Neural cell (in vitro differentiated cells): Measurements from ENCODE around the gene GPSM1. TPM values are rescaled to one million over a fixed set of nuclear protein-coding genes. Genes with fewer than 3 reads are reported as not detected.

Experiments
- H2AFZ ChIP-seq: fragments of 200-600, 300-800 bp; sonication (generic), shearing (Covaris generic); 2 replicates; pipeline ENCODE4 v1.6.0; 2014; ENCODE audit warnings: low read depth, mild to moderate bottlenecking, antibody characterized with exemption, low read length, moderate library complexity
- H3F3A ChIP-seq: fragments of 200-600 bp; shearing (Covaris generic); 2 replicates; pipeline ENCODE4 v1.6.1; 2016; ENCODE audit warnings: mild to moderate bottlenecking, moderate library complexity, mixed read lengths, antibody characterized with exemption, low read length; ENCODE audit not compliant: insufficient read depth, poor library complexity, severe bottlenecking
- H3K27ac ChIP-seq: fragments of 200-600, 300-800 bp; sonication (generic), shearing (Covaris generic); 2 replicates; pipeline ENCODE4 v1.5.1; 2014; ENCODE audit warnings: mild to moderate bottlenecking, low read length, moderate library complexity
- H3K27me3 ChIP-seq: fragments of 300-800, 200-600 bp; sonication (generic), shearing (Covaris generic); 2 replicates; pipeline ENCODE4 v1.6.0; 2014; ENCODE audit warnings: mild to moderate bottlenecking, low read depth, low read length, moderate library complexity; ENCODE audit not compliant: insufficient read depth
- H3K36me3 ChIP-seq: fragments of 300-800, 200-600 bp; sonication (generic), shearing (Covaris generic); 2 replicates; pipeline ENCODE4 v1.5.1; 2014; ENCODE audit warnings: mild to moderate bottlenecking, antibody characterized with exemption, low read length, moderate library complexity; ENCODE audit not compliant: insufficient read depth
- H3K4me2 ChIP-seq: fragments of 300-800, 200-600 bp; sonication (generic), shearing (Covaris generic); 2 replicates; pipeline ENCODE4 v1.6.0; 2014; ENCODE audit warnings: mild to moderate bottlenecking, low read length
- H3K4me3 ChIP-seq: fragments of 300-800, 200-600 bp; sonication (generic), shearing (Covaris generic); 2 replicates; pipeline ENCODE4 v1.5.1; 2014; ENCODE audit warnings: mild to moderate bottlenecking, low read length, moderate library complexity
- H3K79me2 ChIP-seq: fragments of 200-600 bp; shearing (Covaris generic); replicated peaks from 2 replicates; pipeline ENCODE4 v1.6.0; 2014; ENCODE audit warnings: mild to moderate bottlenecking, low read length, moderate library complexity; ENCODE audit not compliant: insufficient read depth
- H3K9ac ChIP-seq: fragments of 300-800, 200-600 bp; sonication (generic), shearing (Covaris generic); 2 replicates; pipeline ENCODE4 v1.6.1; 2016; ENCODE audit warnings: mild to moderate bottlenecking, low read length, mixed read lengths
- H3K9me2 ChIP-seq: fragments of 200-600 bp; shearing (Covaris generic); 2 replicates; pipeline ENCODE4 v1.6.1; 2016; ENCODE audit warnings: mild to moderate bottlenecking, low read length, mixed read lengths; ENCODE audit not compliant: insufficient read depth
- H3K9me3 ChIP-seq: fragments of 200-600, 300-800 bp; sonication (generic), shearing (Covaris generic); 2 replicates; pipeline ENCODE4 v1.6.1; 2016; ENCODE audit warnings: mild to moderate bottlenecking, mixed run types, low read length, moderate library complexity, mixed read lengths
- H4K20me1 ChIP-seq: fragments of 200-600 bp; shearing (Covaris generic); 2 replicates; pipeline ENCODE4 v1.6.1; 2016; ENCODE audit warnings: mild to moderate bottlenecking, mixed run types; ENCODE audit not compliant: insufficient read depth
- CTCF ChIP-seq: fragments of 450-650 bp; IDR thresholded peaks from 2 replicates; pipeline ENCODE4 v1.5.1; 2014; ENCODE audit warnings: antibody characterized with exemption, mild to moderate bottlenecking, moderate library complexity; ENCODE audit not compliant: poor library complexity, severe bottlenecking
- EP300 ChIP-seq: fragments of 450-650 bp; conservative IDR thresholded peaks from 2 replicates; pipeline ENCODE4 v1.6.1; 2014; ENCODE audit warnings: antibody characterized with exemption, mild to moderate bottlenecking, moderate library complexity; ENCODE audit not compliant: poor library complexity, severe bottlenecking
- EZH2 ChIP-seq: fragments of 200-600, 300-800 bp; shearing (Covaris generic), sonication (generic); IDR thresholded peaks from 2 replicates; pipeline ENCODE4 v1.6.1; 2014; ENCODE audit warnings: antibody characterized with exemption, low read length, borderline replicate concordance, mild to moderate bottlenecking; ENCODE audit not compliant: insufficient read depth, poor library complexity, severe bottlenecking
- POLR2AphosphoS5 ChIP-seq: IDR thresholded peaks from 2 replicates; pipeline ENCODE4 v1.6.1; 2012
- RAD21 ChIP-seq: fragments of 450-650 bp; conservative IDR thresholded peaks from 2 replicates; pipeline ENCODE4 v1.6.1; 2014; ENCODE audit warnings: antibody characterized with exemption, mild to moderate bottlenecking, moderate library complexity
- SMC3 ChIP-seq: fragments of 450-650 bp; conservative IDR thresholded peaks from 2 replicates; pipeline ENCODE4 v1.6.1; 2014; ENCODE audit warnings: antibody characterized with exemption, mild to moderate bottlenecking, moderate library complexity; ENCODE audit not compliant: poor library complexity
- TAF1 ChIP-seq: IDR thresholded peaks from 2 replicates; pipeline ENCODE4 v1.6.1; 2012; ENCODE audit warnings: low read depth
- polyA plus RNA-seq: library from polyadenylated mRNA; depleted of rRNA; stranded (reverse); fragments of >200 nt; gene quantifications from 2 replicates; pipeline ENCODE4 v1.2.3, GENCODE V29; 2014
- TF ChIP-seq, protein P1 (sequence below): IDR thresholded peaks from 2 replicates; pipeline ENCODE4 v1.6.1; 2012; ENCODE audit warnings: borderline replicate concordance

GPSM1 gene
- polyA plus RNA-seq, 1 donor from 2014 or later = 117 TPM

DNA sequence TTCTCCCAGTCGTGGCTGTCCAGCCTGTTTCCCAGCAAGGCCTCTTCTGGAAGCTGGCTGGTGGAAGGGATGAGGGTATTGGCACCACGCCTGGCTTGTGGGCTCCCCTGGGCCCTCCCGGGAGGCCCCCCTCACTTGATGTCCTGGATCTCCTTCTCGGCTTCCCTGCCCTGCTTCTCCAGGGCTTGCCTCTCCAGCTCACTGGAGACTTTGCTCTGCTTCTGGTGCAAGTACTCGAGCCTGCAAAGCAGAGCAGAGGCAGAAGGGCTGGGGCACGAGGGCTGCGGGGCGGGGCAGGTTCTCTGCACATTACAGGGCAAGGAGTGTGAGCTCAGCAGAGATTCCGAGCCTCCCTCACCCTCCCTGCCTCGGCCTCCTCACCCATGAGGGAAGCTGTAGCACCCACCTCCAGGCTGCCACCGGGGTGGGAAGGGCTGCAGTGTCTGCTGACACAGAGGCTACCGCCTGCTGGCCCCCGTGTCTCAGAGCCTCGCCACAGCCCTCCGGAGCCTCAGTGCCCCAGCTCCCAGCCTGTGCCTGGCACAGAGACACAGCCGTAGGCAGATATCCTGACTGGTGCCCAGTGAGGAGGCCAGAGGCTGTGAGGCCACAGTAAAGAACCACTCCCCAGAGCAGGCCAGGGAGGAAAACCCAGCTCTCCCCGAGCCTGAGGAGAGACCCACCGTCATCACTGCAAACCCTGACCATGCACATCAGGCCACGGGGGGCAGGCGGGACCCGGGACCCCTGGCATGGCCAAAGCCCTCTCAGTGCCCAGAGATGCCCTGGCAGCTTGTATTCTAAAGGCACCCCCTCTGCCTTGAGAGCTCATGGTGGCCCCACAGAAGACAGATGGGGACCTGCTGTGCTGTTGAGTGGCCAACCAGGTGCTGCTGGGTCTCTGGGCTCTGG, 65.5 kb downstream of the GPSM1 start:
- no peak for TF ChIP-seq TAF1
- no peak for TF ChIP-seq EP300
- TF ChIP-seq EZH2 = no peak
- no peak for TF ChIP-seq RAD21
- no peak for TF ChIP-seq CTCF
- H3F3A ChIP-seq = no peaks in the 10 kb centered on the region
- H3K79me2 ChIP-seq = peaks cover 1% of the 10 kb centered on the region
- H3K9ac ChIP-seq = no peak overlapping the region
- no peaks in the 10 kb centered on the region for H3K9me3 ChIP-seq
- no peak overlapping the region for H3K4me2 ChIP-seq
- no peak overlapping the region for H2AFZ ChIP-seq
- no peak overlapping the region for H3K4me3 ChIP-seq
- H3K36me3 ChIP-seq = no peaks in the 10 kb centered on the region
- no peaks in the 10 kb centered on the region for H4K20me1 ChIP-seq
- no peaks in the 10 kb centered on the region for H3K27me3 ChIP-seq
- H3K9me2 ChIP-seq = no peaks in the 10 kb centered on the region
- no peak overlapping the region for H3K27ac ChIP-seq

DNA sequence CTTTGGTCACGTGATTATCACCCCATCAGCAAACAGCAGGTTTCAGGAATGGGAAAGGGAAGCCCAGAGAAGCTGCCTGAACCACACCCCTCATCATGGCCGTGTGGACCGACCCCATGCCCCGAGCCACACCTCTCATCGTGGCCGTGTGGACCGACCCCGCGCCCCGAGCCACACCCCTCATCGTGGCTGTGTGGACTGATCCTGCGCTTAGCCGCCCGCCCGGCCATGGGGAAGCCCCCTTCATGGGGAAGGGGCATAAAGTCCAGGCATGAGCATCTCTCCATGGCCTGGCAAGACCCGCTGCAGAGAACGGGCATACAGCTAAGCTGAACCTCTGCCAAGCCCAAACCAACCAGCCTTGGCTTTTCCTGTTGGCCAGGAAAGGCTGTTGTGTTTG, 66.2 kb downstream of the GPSM1 start:
- no peaks in the 10 kb centered on the region for H3K27me3 ChIP-seq

More for the DNA sequence above, 66.2 kb downstream of the GPSM1 start:
- Histone ChIP-seq H3K9me2 (no peaks in the 10 kb centered on the region), H3K27ac (no peak overlapping the region), H3K9ac (no peak overlapping the region), H2AFZ (no peak overlapping the region), H3K36me3 (peaks cover under 1% of the 10 kb centered on the region), H3F3A (no peaks in the 10 kb centered on the region), H3K9me3 (no peaks in the 10 kb centered on the region), H3K79me2 (peaks cover 8% of the 10 kb centered on the region), H4K20me1 (no peaks in the 10 kb centered on the region), H3K4me3 (no peak overlapping the region), H3K4me2 (no peak overlapping the region)
- TF ChIP-seq SMC3 = no peak
- no peak for TF ChIP-seq POLR2AphosphoS5
- TF ChIP-seq, protein P1, sequence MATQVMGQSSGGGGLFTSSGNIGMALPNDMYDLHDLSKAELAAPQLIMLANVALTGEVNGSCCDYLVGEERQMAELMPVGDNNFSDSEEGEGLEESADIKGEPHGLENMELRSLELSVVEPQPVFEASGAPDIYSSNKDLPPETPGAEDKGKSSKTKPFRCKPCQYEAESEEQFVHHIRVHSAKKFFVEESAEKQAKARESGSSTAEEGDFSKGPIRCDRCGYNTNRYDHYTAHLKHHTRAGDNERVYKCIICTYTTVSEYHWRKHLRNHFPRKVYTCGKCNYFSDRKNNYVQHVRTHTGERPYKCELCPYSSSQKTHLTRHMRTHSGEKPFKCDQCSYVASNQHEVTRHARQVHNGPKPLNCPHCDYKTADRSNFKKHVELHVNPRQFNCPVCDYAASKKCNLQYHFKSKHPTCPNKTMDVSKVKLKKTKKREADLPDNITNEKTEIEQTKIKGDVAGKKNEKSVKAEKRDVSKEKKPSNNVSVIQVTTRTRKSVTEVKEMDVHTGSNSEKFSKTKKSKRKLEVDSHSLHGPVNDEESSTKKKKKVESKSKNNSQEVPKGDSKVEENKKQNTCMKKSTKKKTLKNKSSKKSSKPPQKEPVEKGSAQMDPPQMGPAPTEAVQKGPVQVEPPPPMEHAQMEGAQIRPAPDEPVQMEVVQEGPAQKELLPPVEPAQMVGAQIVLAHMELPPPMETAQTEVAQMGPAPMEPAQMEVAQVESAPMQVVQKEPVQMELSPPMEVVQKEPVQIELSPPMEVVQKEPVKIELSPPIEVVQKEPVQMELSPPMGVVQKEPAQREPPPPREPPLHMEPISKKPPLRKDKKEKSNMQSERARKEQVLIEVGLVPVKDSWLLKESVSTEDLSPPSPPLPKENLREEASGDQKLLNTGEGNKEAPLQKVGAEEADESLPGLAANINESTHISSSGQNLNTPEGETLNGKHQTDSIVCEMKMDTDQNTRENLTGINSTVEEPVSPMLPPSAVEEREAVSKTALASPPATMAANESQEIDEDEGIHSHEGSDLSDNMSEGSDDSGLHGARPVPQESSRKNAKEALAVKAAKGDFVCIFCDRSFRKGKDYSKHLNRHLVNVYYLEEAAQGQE = no peak
- TF ChIP-seq EZH2 = no peak
- no peak for TF ChIP-seq EP300
- TF ChIP-seq RAD21 = no peak
